ENCODE results near the gene MYO1D.

- TF ChIP-seq, protein P1, sequence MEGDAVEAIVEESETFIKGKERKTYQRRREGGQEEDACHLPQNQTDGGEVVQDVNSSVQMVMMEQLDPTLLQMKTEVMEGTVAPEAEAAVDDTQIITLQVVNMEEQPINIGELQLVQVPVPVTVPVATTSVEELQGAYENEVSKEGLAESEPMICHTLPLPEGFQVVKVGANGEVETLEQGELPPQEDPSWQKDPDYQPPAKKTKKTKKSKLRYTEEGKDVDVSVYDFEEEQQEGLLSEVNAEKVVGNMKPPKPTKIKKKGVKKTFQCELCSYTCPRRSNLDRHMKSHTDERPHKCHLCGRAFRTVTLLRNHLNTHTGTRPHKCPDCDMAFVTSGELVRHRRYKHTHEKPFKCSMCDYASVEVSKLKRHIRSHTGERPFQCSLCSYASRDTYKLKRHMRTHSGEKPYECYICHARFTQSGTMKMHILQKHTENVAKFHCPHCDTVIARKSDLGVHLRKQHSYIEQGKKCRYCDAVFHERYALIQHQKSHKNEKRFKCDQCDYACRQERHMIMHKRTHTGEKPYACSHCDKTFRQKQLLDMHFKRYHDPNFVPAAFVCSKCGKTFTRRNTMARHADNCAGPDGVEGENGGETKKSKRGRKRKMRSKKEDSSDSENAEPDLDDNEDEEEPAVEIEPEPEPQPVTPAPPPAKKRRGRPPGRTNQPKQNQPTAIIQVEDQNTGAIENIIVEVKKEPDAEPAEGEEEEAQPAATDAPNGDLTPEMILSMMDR (IDR thresholded peaks at IDR 0.05; ENCODE audit: extremely low read depth in 1 of 2, insufficient read depth in 1 of 2, low read depth in 1 of 2, low read length in 2 of 2) = no peak
- TF ChIP-seq JUN (IDR thresholded peaks at IDR 0.05; ENCODE audit: borderline replicate concordance, insufficient read depth, insufficient read length, low read depth) (no peak), FOS (IDR thresholded peaks at IDR 0.05; ENCODE audit: borderline replicate concordance, insufficient read depth, low read length) (no peak), EZH2 (IDR thresholded peaks at IDR 0.05; ENCODE audit: borderline replicate concordance, low read depth, low read length, severe bottlenecking) (no peak), POLR2A (IDR thresholded peaks at IDR 0.05; ENCODE audit: low read depth, low read length) (no peak), POLR2AphosphoS5 (IDR thresholded peaks at IDR 0.05; ENCODE audit: insufficient read depth, low read depth, low read length) (no peak)
Observed at GRCh38 chr17:32567086-32567485, 309.8 kb downstream of the MYO1D start.
